HS-5 (cell line): Measurements from ENCODE around the gene UBE3C.

Experiments
- DNase-seq: peaks from one replicate; pipeline ENCODE4 v3.0.0-alpha.2; 2012; ENCODE audit warnings: low read depth

The UBE3C gene

GRCh38 chr7:157292770-157293412, 154.2 kb downstream of the UBE3C start:
- DNase-seq, result no peak

GRCh38 chr7:157293413-157293788, 154.7 kb downstream of the UBE3C start:
- DNase-seq, result no peak

- DNase-seq, result no peak
These were observed 156.0 kb downstream of the UBE3C start for GRCh38 chr7:157294773-157295172.

- no peak for DNase-seq
These were observed 156.6 kb downstream of the UBE3C start for GRCh38 chr7:157295338-157295737.

- DNase-seq, result no peak
These were observed 158.5 kb downstream of the UBE3C start for GRCh38 chr7:157297185-157297584.

GRCh38 chr7:157299317-157299612, 160.5 kb downstream of the UBE3C start:
- no peak for DNase-seq

GRCh38 chr7:157299613-157300368, 161.1 kb downstream of the UBE3C start:
- no peak for DNase-seq

- no peak for DNase-seq
These were observed 161.7 kb downstream of the UBE3C start for GRCh38 chr7:157300369-157300825.

- no peak for DNase-seq
These were observed 162.9 kb downstream of the UBE3C start for GRCh38 chr7:157301610-157302120.

GRCh38 chr7:157306846-157307838, 168.4 kb downstream of the UBE3C start:
- no peak for DNase-seq

GRCh38 chr7:157309988-157310668, 171.4 kb downstream of the UBE3C start:
- peak; percentile 92 for DNase-seq

- no peak for DNase-seq
These were observed 172.0 kb downstream of the UBE3C start for GRCh38 chr7:157310676-157311185.

GRCh38 chr7:157312941-157313340, 174.2 kb downstream of the UBE3C start:
- DNase-seq, result no peak

GRCh38 chr7:157313645-157314044, 174.9 kb downstream of the UBE3C start:
- no peak for DNase-seq

- no peak for DNase-seq
These were observed 179.4 kb downstream of the UBE3C start for GRCh38 chr7:157318015-157318706.
